Measurements from ENCODE around the gene TTLL13.

GRCh38 chr15:90212221-90213098, 36.9 kb upstream of the TTLL13 start:
- TF ChIP-seq POLR2AphosphoS5 (IDR thresholded peaks at IDR 0.05), result no peak
- TF ChIP-seq CTCF (IDR thresholded peaks at IDR 0.05 in 8 of 11, conservative IDR thresholded peaks at IDR 0.05 in 3 of 11), result no peak

Measured in spleen (tissue), 7 donors.